B cell (primary cell): Measurements from ENCODE around the gene CPNE5. TPM values are rescaled to one million over a fixed set of nuclear protein-coding genes. Genes with fewer than 3 reads are reported as not detected.

Source experiments
- ATAC-seq: fragments of 200-7000 bp; cut with Tn5 transposase; one replicate; pipeline ENCODE4 v1.10.0; 2021; ENCODE audit warnings: low read depth, mild to moderate bottlenecking, moderate number of reproducible peaks, moderate library complexity
- CTCF ChIA-PET: fragments of 350-600 bp; sonication (Branson Sonifier 250); formaldehyde crosslinking; loops from one replicate; lab custom pipeline; 2021; ENCODE audit warnings: antibody characterized with exemption, inconsistent platforms; lab: Charles Lee
- POLR2A ChIA-PET: fragments of 350-600 bp; sonication (Branson Sonifier 250); formaldehyde crosslinking; loops from one replicate; lab custom pipeline; 2021; ENCODE audit warnings: antibody characterized with exemption; lab: Charles Lee
- DNase-seq: peaks from one replicate; pipeline ENCODE4 v3.0.0; 2013
- H2AFZ ChIP-seq: 2 replicates; pipeline ENCODE4 v1.6.1; 2012; ENCODE audit warnings: mild to moderate bottlenecking, low read depth, low read length; ENCODE audit not compliant: insufficient read depth, poor library complexity, severe bottlenecking
- H3K27ac ChIP-seq, 2 donors: 1 replicate in 1 of 2; 2 replicates in 1 of 2; pipeline ENCODE4 v1.5.1; 2012 to 2013; ENCODE audit warnings: low read length in 2 of 2, mild to moderate bottlenecking in 2 of 2, moderate library complexity in 1 of 2
- H3K27me3 ChIP-seq, 4 experiments: fragments of 200-600 bp in 1 of 4; sonication (generic) in 1 of 4; replicated peaks in 1 of 4; 1 replicate in 2 of 4; 2 replicates in 2 of 4; pipeline versions ENCODE4 v1.6.1 to v1.7.0; 2013 to 2016; ENCODE audit warnings: low read length in 3 of 4, mild to moderate bottlenecking in 2 of 4, mixed read lengths in 1 of 4, moderate library complexity in 1 of 4; ENCODE audit not compliant: insufficient read depth in 4 of 4, control insufficient read depth in 3 of 4; ENCODE audit errors: control extremely low read depth in 1 of 4
- H3K36me3 ChIP-seq, 2 experiments: replicated peaks in 1 of 2; 1 replicate in 1 of 2; 2 replicates in 1 of 2; pipeline versions ENCODE4 v1.6.1 to v1.7.1; 2013; ENCODE audit warnings: low read length in 1 of 2; ENCODE audit not compliant: insufficient read depth in 2 of 2, control insufficient read depth in 1 of 2; ENCODE audit errors: control extremely low read depth in 1 of 2, extremely low read depth in 1 of 2
- H3K4me1 ChIP-seq, 2 donors: fragments of 200-600 bp in 1 of 2; sonication (generic) in 1 of 2; 1 replicate in 1 of 2; 2 replicates in 1 of 2; pipeline versions ENCODE4 v1.5.1 to v1.6.1; 2013 to 2017; ENCODE audit warnings: low read length in 2 of 2; ENCODE audit not compliant: control insufficient read depth in 2 of 2, insufficient read depth in 2 of 2
- H3K4me2 ChIP-seq: replicated peaks from 2 replicates; pipeline ENCODE3; 2012; ENCODE audit warnings: mild to moderate bottlenecking, low read depth, low read length; ENCODE audit not compliant: poor library complexity, severe bottlenecking
- H3K4me3 ChIP-seq, 5 experiments: fragments of 200-600 bp in 1 of 5; sonication (generic) in 1 of 5; 1 replicate in 3 of 5; 2 replicates in 2 of 5; pipeline versions ENCODE4 v1.5.1 to v1.7.0; 2011 to 2016; ENCODE audit warnings: low read length in 4 of 5, mild to moderate bottlenecking in 4 of 5, low read depth in 2 of 5, control low read depth in 1 of 5, moderate library complexity in 1 of 5; ENCODE audit not compliant: insufficient read depth in 1 of 5; ENCODE audit errors: control extremely low read depth in 1 of 5, extremely low read depth in 1 of 5
- H3K79me2 ChIP-seq: fragments of 200-600 bp; sonication (generic); one replicate; pipeline ENCODE4 v1.6.0; 2016; ENCODE audit warnings: low read length; ENCODE audit not compliant: control insufficient read depth, insufficient read depth
- H3K9ac ChIP-seq: fragments of 200-600 bp; sonication (generic); 2 replicates; pipeline ENCODE4 v1.6.1; 2017; ENCODE audit warnings: mild to moderate bottlenecking, low read length, moderate library complexity
- H3K9me3 ChIP-seq, 3 donors: one replicate each; pipeline versions ENCODE4 v1.6.1 to v1.7.1; 2013; ENCODE audit warnings: low read length in 2 of 3; ENCODE audit not compliant: control insufficient read depth in 2 of 3, insufficient read depth in 1 of 3; ENCODE audit errors: control extremely low read depth in 1 of 3
- H4K20me1 ChIP-seq: 2 replicates; pipeline ENCODE4 v1.6.0; 2012; ENCODE audit warnings: mild to moderate bottlenecking, low read length; ENCODE audit not compliant: insufficient read depth, control insufficient read depth, poor library complexity, severe bottlenecking
- H3K27ac Mint-ChIP-seq: one replicate; pipeline ENCODE4 v1.8.0; 2021; ENCODE audit warnings: mixed read lengths
- H3K27me3 Mint-ChIP-seq: one replicate; pipeline ENCODE4 v1.8.0; 2021; ENCODE audit warnings: mixed read lengths
- H3K4me1 Mint-ChIP-seq: one replicate; pipeline ENCODE4 v1.8.0; 2021; ENCODE audit warnings: mixed read lengths
- H3K4me3 Mint-ChIP-seq: one replicate; pipeline ENCODE4 v1.8.0; 2021; ENCODE audit warnings: mixed read lengths
- H3K9me3 Mint-ChIP-seq: one replicate; pipeline ENCODE4 v1.8.0; 2022; ENCODE audit warnings: mixed read lengths; ENCODE audit not compliant: insufficient read depth
- EZH2 ChIP-seq: IDR thresholded peaks from 2 replicates; pipeline ENCODE4 v1.6.1; 2012; ENCODE audit warnings: borderline replicate concordance, low read depth, mild to moderate bottlenecking, moderate library complexity, low read length; ENCODE audit not compliant: insufficient read depth, poor library complexity, severe bottlenecking
- WGBS: methylation state at CpG from one replicate; pipeline ENCODE4 v1.1.5; 2013; ENCODE audit warnings: missing lambda C conversion rate; ENCODE audit not compliant: insufficient coverage; 5-methylcytosine and 5-hydroxymethylcytosine counted together
- intact Hi-C: fragments of 100-400 bp; cut with micrococcal nuclease; formaldehyde crosslinking; loops from one replicate; pipeline ENCODE4 v1.10.0; 2022
- polyA plus RNA-seq: library from polyadenylated mRNA; depleted of rRNA; stranded (reverse); fragments of >200 nt; gene quantifications from 2 replicates; pipeline ENCODE4 v1.2.3, GENCODE V29; 2012
- total RNA-seq, 2 donors: library from RNA; stranded (reverse); fragments of 120-200 nt in 1 of 2; gene quantifications; 1 replicate in 1 of 2; 2 replicates in 1 of 2; pipeline versions ENCODE4 v1.2.3 to v1.2.4, GENCODE V29; 2013 to 2022
- TF ChIP-seq, protein P1 (sequence below): fragments of 200-600 bp; IDR thresholded peaks from one replicate; pipeline ENCODE4 v1.8.0; 2022; ENCODE audit warnings: antibody characterized with exemption, mild to moderate bottlenecking

CPNE5 gene
- total and polyA plus RNA-seq, 2 donors (not counting 1 experiment from before 2014, with no cell fraction given) = 49.8 to 357 TPM

DNA sequence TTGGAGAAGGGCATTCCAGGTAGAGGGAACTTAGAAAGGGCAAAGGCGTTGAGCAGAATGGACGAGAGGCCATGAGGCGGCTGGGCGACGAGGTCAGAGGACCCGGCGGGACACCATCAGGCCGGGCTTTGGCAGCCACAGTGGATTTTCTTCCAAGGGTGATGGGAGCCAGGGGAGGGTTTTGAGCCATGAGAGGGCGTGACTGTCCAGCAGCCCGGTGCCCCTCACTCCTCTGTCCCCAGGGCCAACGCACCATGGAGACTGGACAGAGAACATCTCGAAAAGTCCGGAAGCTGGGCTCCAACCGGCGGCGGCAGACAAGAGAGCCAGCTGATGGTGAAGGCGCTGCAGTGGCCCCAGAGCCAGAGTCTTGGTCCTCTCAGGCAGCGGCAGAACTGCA is 135.3 kb downstream of the CPNE5 start:
- H3K27ac ChIP-seq = no peak overlapping the region
- no peak overlapping the region for H3K4me3 ChIP-seq
- intact Hi-C loops = no loop called here
- no peak overlapping the region for H3K4me2 ChIP-seq
- no peak overlapping the region for H3K9ac ChIP-seq
- DNase-seq (no peak), ATAC-seq (no peak)
- H3K79me2 ChIP-seq = no peaks in the 10 kb centered on the region
- H2AFZ ChIP-seq = no peak overlapping the region
- H3K27me3 Mint-ChIP-seq = peaks cover 3% of the 10 kb centered on the region
- H4K20me1 ChIP-seq = no peaks in the 10 kb centered on the region
- ChIA-PET CTCF (interaction anchor here (0.9 kb wide), 2 partner anchors 20 to 88 kb away, joined by 3 read pairs; no protein-coding TSS in a partner anchor), POLR2A (no interaction called here)
- H3K27ac Mint-ChIP-seq = no peak overlapping the region
- TF ChIP-seq EZH2 = no peak
- TF ChIP-seq, protein P1, sequence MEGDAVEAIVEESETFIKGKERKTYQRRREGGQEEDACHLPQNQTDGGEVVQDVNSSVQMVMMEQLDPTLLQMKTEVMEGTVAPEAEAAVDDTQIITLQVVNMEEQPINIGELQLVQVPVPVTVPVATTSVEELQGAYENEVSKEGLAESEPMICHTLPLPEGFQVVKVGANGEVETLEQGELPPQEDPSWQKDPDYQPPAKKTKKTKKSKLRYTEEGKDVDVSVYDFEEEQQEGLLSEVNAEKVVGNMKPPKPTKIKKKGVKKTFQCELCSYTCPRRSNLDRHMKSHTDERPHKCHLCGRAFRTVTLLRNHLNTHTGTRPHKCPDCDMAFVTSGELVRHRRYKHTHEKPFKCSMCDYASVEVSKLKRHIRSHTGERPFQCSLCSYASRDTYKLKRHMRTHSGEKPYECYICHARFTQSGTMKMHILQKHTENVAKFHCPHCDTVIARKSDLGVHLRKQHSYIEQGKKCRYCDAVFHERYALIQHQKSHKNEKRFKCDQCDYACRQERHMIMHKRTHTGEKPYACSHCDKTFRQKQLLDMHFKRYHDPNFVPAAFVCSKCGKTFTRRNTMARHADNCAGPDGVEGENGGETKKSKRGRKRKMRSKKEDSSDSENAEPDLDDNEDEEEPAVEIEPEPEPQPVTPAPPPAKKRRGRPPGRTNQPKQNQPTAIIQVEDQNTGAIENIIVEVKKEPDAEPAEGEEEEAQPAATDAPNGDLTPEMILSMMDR = no peak
- H3K4me1 Mint-ChIP-seq = peaks cover 17% of the 10 kb centered on the region
- H3K27me3 ChIP-seq = no peaks in the 10 kb centered on the region
- no peaks in the 10 kb centered on the region for H3K36me3 ChIP-seq
- no peaks in the 10 kb centered on the region for H3K9me3 Mint-ChIP-seq
- 98% methylated on average over 18 of the region's 18 CpGs for WGBS
- H3K4me3 Mint-ChIP-seq = no peak overlapping the region
- peaks cover 13 to 14% of the 10 kb centered on the region in 2 donors for H3K4me1 ChIP-seq
- H3K9me3 ChIP-seq = no peaks in the 10 kb centered on the region

DNA sequence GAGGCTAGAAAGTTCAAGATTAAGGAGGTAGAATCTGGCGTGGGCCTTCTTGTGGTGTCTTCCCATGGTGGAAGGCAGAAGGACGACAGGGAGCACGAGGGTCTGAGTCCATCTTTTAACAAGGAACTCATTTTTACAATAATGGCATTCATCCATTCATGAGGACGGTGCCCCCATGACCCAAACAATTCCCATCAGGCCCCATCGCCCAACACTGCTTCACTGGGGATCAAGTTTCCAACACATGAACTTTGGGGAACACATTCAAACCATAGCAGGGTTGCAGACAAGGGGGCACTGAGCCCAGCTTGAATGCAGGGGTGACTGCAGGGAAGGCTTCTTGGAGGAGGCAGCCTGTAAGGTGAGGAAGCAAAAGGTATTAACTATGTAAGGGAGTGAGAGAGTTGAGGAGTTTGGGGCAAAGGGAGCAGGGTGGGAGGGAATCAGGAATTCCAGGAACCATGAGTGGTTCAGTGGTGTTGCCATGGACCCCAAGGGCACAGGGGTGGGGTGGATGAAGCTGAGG is 136.1 kb downstream of the CPNE5 start:
- 100% methylated on average over 2 of the region's 5 CpGs for WGBS
- no peak for ATAC-seq
- H3K27me3 ChIP-seq = no peaks in the 10 kb centered on the region

More for the DNA sequence above, 136.1 kb downstream of the CPNE5 start:
- peaks cover 6% of the 10 kb centered on the region for H3K79me2 ChIP-seq
- intact Hi-C loops = no loop called here
- TF ChIP-seq, protein P1 = no peak
- no peak for TF ChIP-seq EZH2
- no peaks in the 10 kb centered on the region for H3K9me3 Mint-ChIP-seq
- H2AFZ ChIP-seq = no peak overlapping the region
- no peaks in the 10 kb centered on the region for H3K36me3 ChIP-seq
- DNase-seq = no peak
- no peak overlapping the region for H3K27ac Mint-ChIP-seq
- CTCF ChIA-PET = no interaction called here
- no peak overlapping the region for H3K9ac ChIP-seq
- no peaks in the 10 kb centered on the region for H3K9me3 ChIP-seq
- no peak overlapping the region for H3K4me3 Mint-ChIP-seq
- H4K20me1 ChIP-seq = no peaks in the 10 kb centered on the region
- H3K4me1 Mint-ChIP-seq = peaks cover 24% of the 10 kb centered on the region
- no peak overlapping the region for H3K4me3 ChIP-seq
- H3K4me2 ChIP-seq = no peak overlapping the region
- peaks cover 3% of the 10 kb centered on the region for H3K27me3 Mint-ChIP-seq
- POLR2A ChIA-PET = no interaction called here
- H3K27ac ChIP-seq = no peak overlapping the region
- peaks cover 13 to 14% of the 10 kb centered on the region in 2 donors for H3K4me1 ChIP-seq
